Activated T-helper 1 cell treated with Interleukin-2 at 50 U/mL for 16 hours (primary cell): ENCODE results near the gene CDRT15.
"Not testable (repeated sequence)": the region's sequence is repeated elsewhere in the genome, so short reads cannot be mapped to it uniquely, and the experiment has no call there.

Experiments used
- DNase-seq: peaks from one replicate; pipeline ENCODE4 v3.0.0-alpha.2; 2020; ENCODE audit warnings: low read depth

Gene CDRT15

DNA sequence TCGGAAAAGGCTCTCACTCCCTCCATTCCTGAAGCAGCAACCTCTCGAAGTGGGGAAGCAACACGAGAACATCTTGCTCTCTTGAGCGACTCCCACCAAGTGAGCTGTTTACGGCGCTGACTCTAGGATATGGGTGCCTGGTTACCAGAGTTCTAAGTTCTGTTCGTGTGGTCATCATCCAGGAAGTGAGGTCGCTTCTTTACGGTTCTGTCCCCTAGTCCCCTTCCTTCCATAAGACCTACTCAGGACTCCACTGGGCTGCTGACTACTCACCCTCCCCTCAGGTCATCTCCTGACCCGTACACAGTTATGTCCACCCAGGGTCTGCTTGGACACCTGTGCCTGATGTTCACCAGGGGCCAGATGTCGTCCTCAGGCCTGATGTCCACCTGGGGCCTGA is at the start of gene CDRT15:
Gene CDRT15, minus strand, starts transcription at position 101 of the 400 bp plus-strand sequence. Its CDS starts 29 bp downstream, at position 72.
- not testable (repeated sequence) for DNase-seq

DNA sequence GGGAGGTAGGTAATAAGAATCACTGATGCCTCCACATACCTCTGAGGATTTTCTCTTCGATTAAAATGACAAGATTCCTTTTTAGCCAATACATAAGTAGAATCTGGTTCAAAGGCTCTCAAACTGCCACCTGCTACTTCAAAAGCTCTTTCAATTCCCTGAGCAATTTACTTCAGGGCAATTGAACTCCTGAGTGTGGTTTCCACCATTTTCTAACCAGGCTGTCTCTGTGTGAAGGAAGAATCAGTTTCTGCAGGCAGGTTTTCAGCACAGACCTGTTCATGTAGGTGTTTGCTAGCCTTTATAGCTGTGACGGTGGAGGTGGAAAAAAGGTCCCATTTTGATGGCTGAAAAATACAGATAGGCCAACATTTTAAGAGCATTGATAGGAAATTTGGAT is 46.1 kb upstream of the CDRT15 start:
- DNase-seq = no peak

GRCh38 chr17:14281530-14281929 is 44.9 kb upstream of the CDRT15 start:
- no peak for DNase-seq

- no peak for DNase-seq
Measured at GRCh38 chr17:14276535-14277250, 40.0 kb upstream of the CDRT15 start.

GRCh38 chr17:14270508-14270907 is 33.8 kb upstream of the CDRT15 start:
- no peak for DNase-seq

DNA sequence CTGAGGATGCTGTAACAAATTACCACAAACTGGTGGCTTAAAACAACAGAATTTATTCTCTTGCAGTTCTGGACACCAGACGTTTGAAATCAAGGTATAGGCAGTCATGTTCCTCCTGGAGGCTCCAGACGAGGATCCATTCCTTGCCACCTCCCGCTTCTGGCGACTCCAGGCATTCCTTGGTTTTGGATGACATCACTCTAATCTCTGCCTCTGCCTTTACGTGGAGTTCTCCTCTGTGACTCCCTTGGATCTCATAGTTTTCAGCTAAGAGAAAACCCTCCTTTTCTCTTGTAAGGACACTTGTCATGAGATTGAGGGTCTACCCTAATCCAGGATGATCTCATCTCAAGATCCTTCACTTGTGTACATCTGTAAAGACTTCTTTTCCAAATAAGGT is 32.8 kb upstream of the CDRT15 start:
- DNase-seq = no peak

- no peak for DNase-seq
Measured at GRCh38 chr17:14268264-14268663, 31.6 kb upstream of the CDRT15 start.

- DNase-seq = no peak
Measured at GRCh38 chr17:14261406-14261805, 24.7 kb upstream of the CDRT15 start.

DNA sequence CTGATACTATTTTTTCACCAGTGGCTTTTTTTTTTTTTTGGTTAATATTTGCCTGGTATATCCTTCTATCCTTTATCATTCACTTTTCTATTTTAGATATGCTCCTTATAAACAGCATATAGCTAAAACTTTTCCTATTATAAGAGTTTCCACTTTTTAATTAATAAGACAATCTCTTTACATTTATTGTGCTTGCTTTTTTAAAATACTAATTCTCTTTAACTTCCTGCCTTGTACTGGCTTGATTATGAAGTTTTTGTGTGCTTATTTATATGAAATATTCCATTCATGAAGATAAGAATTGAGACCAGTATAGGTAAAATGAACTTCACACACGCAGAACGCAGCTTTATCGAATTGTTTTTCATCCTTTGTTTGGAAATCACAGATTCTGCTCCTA is 9.0 kb upstream of the CDRT15 start:
- DNase-seq = no peak

DNA sequence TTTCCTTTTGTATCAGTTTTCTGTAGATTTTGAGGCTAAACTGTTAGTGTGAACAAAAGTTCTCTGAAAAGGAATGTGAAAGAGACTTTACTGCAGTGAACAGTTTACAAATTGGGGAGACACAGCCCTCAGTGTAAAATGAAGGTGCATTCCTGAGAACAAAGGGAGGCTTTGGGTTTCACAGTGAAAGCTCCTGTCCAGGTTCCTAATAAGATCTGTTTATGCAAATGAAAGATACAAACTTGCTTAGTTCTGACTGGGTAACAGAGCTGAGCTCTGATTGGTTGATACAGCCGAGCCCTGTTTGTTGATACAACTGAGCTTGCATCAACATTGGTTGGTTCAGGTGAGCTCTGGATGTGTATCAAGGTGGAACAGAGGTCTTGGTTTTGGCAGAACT is 8.3 kb upstream of the CDRT15 start:
- no peak for DNase-seq

GRCh38 chr17:14239271-14239670 is 2.6 kb upstream of the CDRT15 start:
- DNase-seq = not testable (repeated sequence)

DNA sequence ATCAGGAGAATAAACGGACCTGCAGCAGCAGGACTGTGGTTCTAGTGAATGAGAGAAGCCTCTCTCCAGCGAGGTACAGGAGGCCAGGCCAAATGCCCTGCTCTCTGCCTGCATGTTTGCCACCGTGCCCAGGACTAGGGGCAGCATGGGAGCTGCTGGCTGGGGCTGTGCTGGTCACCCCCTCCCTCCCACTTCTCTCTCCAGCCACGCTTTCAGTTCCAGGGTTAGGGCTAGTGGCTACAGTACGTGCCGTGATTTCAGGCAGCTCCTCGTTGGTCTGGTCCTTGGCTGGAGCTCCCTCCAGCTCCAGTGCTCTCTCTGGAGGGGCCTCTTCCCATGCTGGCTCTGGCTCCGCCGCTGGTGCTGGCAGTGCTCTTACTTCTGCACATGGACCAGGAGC is 630 bp downstream of the CDRT15 start:
- DNase-seq = not testable (repeated sequence)

GRCh38 chr17:14235047-14235446 is 1.6 kb downstream of the CDRT15 start:
- not testable (repeated sequence) for DNase-seq

DNA sequence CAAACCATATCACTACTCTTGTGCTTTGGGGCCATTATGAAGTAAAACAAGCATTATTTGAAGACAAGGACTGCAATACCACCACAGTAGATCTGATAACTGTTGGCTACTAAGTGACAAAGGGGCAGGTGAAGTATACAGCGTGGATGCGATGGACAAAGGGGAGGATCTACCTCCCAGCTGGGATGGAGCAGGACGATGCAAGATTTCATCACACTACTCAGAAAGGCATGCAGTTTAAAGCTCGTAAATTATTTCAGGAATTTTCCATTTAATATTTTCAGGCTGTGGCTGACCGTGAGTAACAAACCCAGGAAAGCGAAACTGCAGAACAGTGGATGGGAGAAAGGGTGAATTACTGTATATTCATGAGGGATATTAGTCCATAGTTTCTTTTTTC is 5.5 kb downstream of the CDRT15 start:
- not testable (repeated sequence) for DNase-seq

DNA sequence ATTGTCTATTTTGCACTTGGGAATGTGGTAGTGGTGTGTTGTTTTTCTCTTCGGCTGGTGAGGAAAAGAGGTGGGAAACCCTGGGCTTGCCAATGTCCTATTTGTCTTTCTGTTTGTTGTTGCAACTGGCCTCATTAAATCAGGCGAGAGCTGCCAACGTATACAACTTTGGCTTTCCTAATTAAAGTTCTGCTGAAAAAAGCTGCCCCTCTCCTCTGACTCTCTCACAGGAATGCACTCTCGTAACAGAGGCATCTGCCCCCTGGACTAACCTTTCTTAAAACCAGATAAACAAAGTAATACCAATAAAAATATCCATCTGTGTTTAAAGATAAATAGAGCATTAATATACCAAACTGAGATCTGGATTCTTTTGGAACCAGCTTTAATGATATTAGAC is 7.8 kb downstream of the CDRT15 start:
- DNase-seq = no peak

DNA sequence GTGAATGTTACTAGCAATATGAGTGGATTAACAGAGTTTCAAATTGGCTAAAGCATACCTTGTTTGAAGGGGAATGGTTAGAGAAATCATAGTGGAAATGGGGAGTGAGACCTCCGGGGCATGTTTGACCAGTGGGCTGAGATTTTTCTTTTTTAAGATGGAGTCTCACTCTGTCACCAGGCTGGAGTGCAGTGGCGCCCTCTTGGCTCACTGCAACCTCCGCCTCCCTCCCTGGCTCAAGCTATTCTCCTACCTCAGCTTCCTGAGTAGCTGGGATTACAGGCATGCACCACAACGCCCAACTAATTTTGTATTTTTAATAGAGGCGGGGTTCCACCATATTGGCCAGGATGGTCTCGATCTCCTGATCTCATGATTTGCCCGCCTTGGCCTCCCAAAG is 9.6 kb downstream of the CDRT15 start:
- no peak for DNase-seq

DNA sequence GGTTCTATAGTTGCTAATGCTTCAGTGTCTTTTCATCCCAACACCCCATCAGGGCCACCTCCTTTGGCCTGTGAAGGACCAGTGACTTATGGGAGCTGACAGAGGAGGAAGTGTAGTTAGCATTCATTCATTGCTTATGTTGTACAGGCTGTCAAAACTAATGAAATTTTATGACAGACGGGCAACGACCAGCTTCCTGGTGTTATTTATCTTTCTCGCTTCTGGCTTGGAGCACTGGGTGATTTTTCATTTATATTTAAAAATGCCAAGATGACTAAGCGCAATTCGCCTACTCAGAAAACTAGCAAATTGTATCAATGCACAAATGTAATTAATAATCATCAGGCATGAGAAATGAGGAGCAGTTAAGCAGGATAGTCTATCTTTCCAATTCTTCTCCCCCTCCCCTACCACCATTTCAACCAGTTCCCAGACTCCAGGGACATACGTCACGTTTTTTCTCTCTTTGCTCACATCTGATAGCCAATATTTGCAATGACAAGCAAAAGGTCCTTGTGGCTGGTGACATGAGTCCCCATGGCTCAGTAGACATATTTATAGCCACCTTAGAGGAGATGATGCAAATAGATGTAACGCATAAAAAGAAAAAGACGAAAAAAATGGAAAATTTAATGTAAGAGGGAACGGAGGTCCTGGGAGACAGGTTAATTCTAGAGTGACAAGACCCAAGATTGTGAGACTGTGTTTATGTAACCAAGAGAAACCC is 11.2 kb downstream of the CDRT15 start:
- no peak for DNase-seq

DNA sequence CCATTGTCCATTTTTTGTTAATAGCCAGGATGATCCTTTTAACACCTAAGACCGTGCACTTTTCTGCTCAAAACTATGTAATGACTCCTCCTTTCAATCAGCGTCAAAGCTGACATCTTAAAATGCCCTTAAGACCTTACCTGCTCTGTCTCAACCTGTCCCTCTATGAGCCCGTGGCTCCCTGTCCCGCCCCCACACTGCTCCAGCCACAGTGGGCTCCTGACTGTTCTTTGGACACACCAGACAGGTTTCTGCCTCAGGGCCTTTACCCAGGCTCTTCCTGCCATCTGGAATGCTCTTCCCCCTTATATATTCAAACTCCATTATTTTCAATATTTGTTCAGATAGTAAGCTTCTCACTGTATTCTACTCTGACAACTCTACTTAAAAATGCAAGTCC is 14.1 kb downstream of the CDRT15 start:
- no peak for DNase-seq

GRCh38 chr17:14214271-14214670 is 22.4 kb downstream of the CDRT15 start:
- no peak for DNase-seq

DNA sequence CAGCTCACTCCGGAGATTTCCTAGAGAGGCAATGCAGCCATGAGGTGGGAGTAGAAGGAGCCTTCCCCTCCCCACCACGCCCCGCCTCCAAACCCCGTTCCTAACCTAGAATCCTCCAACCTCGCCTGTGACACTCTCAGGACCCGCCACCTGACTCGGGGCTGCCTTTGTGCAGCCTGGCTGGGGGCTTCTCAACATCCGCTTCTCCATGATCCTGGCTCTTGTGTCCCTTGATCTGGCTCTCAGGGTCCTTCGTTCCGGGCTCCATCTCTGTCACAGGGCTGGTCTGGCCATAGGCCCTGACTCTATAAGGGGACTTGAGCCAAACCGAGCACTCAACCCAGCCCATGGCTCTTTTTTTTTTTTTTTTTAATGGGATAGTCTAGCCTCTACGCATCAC is 24.3 kb downstream of the CDRT15 start:
- no peak for DNase-seq

GRCh38 chr17:14211801-14212200 is 24.9 kb downstream of the CDRT15 start:
- DNase-seq = no peak

- no peak for DNase-seq
Measured at GRCh38 chr17:14211246-14211645, 25.4 kb downstream of the CDRT15 start.

- DNase-seq = no peak
Measured at GRCh38 chr17:14209215-14209614, 27.4 kb downstream of the CDRT15 start.

DNA sequence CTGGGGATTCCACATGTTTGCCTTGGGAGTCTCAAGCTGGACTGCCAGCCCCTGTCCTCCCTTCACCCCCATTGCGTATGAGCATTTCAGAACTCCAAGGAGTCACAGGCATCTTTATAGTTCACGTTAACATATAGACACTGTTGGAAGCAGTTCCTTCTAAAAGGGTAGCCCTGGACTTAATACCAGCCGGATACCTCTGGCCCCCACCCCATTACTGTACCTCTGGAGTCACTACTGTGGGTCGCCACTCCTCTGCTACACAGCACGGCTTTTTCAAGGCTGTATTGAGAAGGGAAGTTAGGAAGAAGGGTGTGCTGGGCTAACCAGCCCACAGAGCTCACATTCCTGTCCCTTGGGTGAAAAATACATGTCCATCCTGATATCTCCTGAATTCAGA is 28.9 kb downstream of the CDRT15 start:
- DNase-seq = no peak
